IMR-90 (cell line): Measurements from ENCODE around the gene SNX30. TPM values are rescaled to one million over a fixed set of nuclear protein-coding genes. Genes with fewer than 3 reads are reported as not detected.

Source experiments
- ATAC-seq: fragments of 200-7000 bp; cut with Tn5 transposase; 2 replicates; pipeline ENCODE4 v1.9.1; 2020; ENCODE audit warnings: low read depth, mild to moderate bottlenecking, moderate library complexity
- BruUV-seq: library from RNA; stranded (reverse); fragments of 400-500 nt; replicated peaks from 2 replicates; lab custom pipeline; 2021; lab: Mats Ljungman, UMichigan
- CTCF ChIA-PET: fragments of 300-600 bp; formaldehyde crosslinking; extraction: SDS; loops from one replicate; lab custom pipeline; 2021; ENCODE audit warnings: antibody characterized with exemption; lab: Yijun Ruan, JAX
- POLR2A ChIA-PET: fragments of 300-600 bp; sonication (Branson Sonifier 250); formaldehyde crosslinking; loops from one replicate; lab custom pipeline; 2022; ENCODE audit warnings: antibody characterized with exemption; ENCODE audit not compliant: unreplicated experiment; lab: Charles Lee
- DNase-seq: peaks from one replicate; pipeline ENCODE4 v3.0.0; 2013
- H2AFZ ChIP-seq: replicated peaks from 2 replicates; pipeline ENCODE3; 2013; ENCODE audit warnings: low read length, mild to moderate bottlenecking; ENCODE audit not compliant: poor library complexity
- H2AK5ac ChIP-seq: 2 replicates; pipeline ENCODE4 v1.6.1; 2013; ENCODE audit warnings: low read depth, low read length, inconsistent platforms
- H2AK9ac ChIP-seq: replicated peaks from 2 replicates; pipeline ENCODE3; 2013; ENCODE audit warnings: mild to moderate bottlenecking, low read depth, low read length, moderate library complexity; ENCODE audit not compliant: poor library complexity
- H2BK120ac ChIP-seq: 2 replicates; pipeline ENCODE4 v1.6.1; 2013; ENCODE audit warnings: low read depth, low read length, inconsistent platforms
- H2BK15ac ChIP-seq: 3 replicates; pipeline ENCODE4 v1.6.1; 2013; ENCODE audit warnings: low read depth, low read length, inconsistent platforms
- H2BK20ac ChIP-seq: 2 replicates; pipeline ENCODE4 v1.6.1; 2013; ENCODE audit warnings: low read depth, mild to moderate bottlenecking, inconsistent platforms, low read length, moderate library complexity
- H2BK5ac ChIP-seq: 2 replicates; pipeline ENCODE4 v1.6.1; 2013; ENCODE audit warnings: mild to moderate bottlenecking, low read depth, low read length, inconsistent platforms; ENCODE audit not compliant: poor library complexity, severe bottlenecking
- H3K14ac ChIP-seq: replicated peaks from 2 replicates; pipeline ENCODE4 v1.6.1; 2013; ENCODE audit warnings: low read depth, low read length, inconsistent platforms
- H3K18ac ChIP-seq: 2 replicates; pipeline ENCODE4 v1.6.1; 2013; ENCODE audit warnings: low read depth, low read length, control low read depth
- H3K23ac ChIP-seq: 2 replicates; pipeline ENCODE4 v1.6.1; 2013; ENCODE audit warnings: low read depth, low read length, inconsistent platforms
- H3K27ac ChIP-seq: 2 replicates; pipeline ENCODE4 v1.5.1; 2013; ENCODE audit warnings: mild to moderate bottlenecking, control low read depth, low read length; ENCODE audit not compliant: insufficient read depth
- H3K27me3 ChIP-seq: 2 replicates; pipeline ENCODE4 v1.6.1; 2013; ENCODE audit warnings: low read length; ENCODE audit not compliant: control insufficient read depth, insufficient read depth
- H3K36me3 ChIP-seq: 2 replicates; pipeline ENCODE4 v1.6.1; 2013; ENCODE audit warnings: low read length, mixed read lengths; ENCODE audit not compliant: control insufficient read depth, insufficient read depth
- H3K4ac ChIP-seq: 2 replicates; pipeline ENCODE4 v1.6.1; 2013; ENCODE audit warnings: low read depth, low read length, inconsistent platforms
- H3K4me1 ChIP-seq: 2 replicates; pipeline ENCODE4 v1.6.1; 2013; ENCODE audit warnings: low read length, mixed read lengths; ENCODE audit not compliant: control insufficient read depth, insufficient read depth
- H3K4me2 ChIP-seq: 2 replicates; pipeline ENCODE4 v1.6.1; 2013; ENCODE audit warnings: low read depth, mild to moderate bottlenecking, control low read depth, low read length, moderate library complexity
- H3K4me3 ChIP-seq: 2 replicates; pipeline ENCODE4 v1.5.1; 2013; ENCODE audit warnings: low read depth, mild to moderate bottlenecking, control low read depth, low read length, moderate library complexity; ENCODE audit not compliant: insufficient read depth
- H3K56ac ChIP-seq: 2 replicates; pipeline ENCODE4 v1.6.1; 2013; ENCODE audit warnings: low read length, inconsistent platforms; ENCODE audit not compliant: insufficient read depth; ENCODE audit errors: extremely low read depth
- H3K79me1 ChIP-seq, 2 experiments: 2 replicates each; pipeline ENCODE4 v1.6.1; 2013; ENCODE audit warnings: low read length in 2 of 2, inconsistent platforms in 1 of 2, low read depth in 1 of 2
- H3K9ac ChIP-seq: 2 replicates; pipeline ENCODE4 v1.6.1; 2013; ENCODE audit warnings: low read depth, low read length, control low read depth
- H3K9me1 ChIP-seq: 2 replicates; pipeline ENCODE4 v1.6.1; 2013; ENCODE audit warnings: low read length, inconsistent platforms; ENCODE audit not compliant: insufficient read depth
- H3K9me3 ChIP-seq: 2 replicates; pipeline ENCODE4 v1.6.1; 2013; ENCODE audit warnings: low read length; ENCODE audit not compliant: control insufficient read depth, insufficient read depth
- H4K20me1 ChIP-seq: 2 replicates; pipeline ENCODE4 v1.6.1; 2013; ENCODE audit warnings: low read length, inconsistent platforms; ENCODE audit not compliant: insufficient read depth
- H4K5ac ChIP-seq: 2 replicates; pipeline ENCODE4 v1.6.1; 2013; ENCODE audit warnings: mild to moderate bottlenecking, low read depth, low read length, control low read depth
- H4K8ac ChIP-seq, 2 experiments: 2 replicates each; pipeline ENCODE4 v1.6.1; 2013; ENCODE audit warnings: low read depth in 2 of 2, low read length in 2 of 2, control low read depth in 1 of 2, inconsistent platforms in 1 of 2
- H4K91ac ChIP-seq: 2 replicates; pipeline ENCODE4 v1.6.1; 2013; ENCODE audit warnings: low read depth, low read length, inconsistent platforms; ENCODE audit not compliant: insufficient read depth
- BHLHE40 ChIP-seq: fragments of 150-350 bp; IDR thresholded peaks from 2 replicates; pipeline ENCODE4 v1.6.1; 2016; ENCODE audit warnings: mild to moderate bottlenecking, low read depth, low read length
- CEBPB ChIP-seq: IDR thresholded peaks from 2 replicates; pipeline ENCODE4 v1.6.1; 2012; ENCODE audit warnings: low read depth, low read length, improper control_type of control experiment
- RAD21 ChIP-seq: IDR thresholded peaks from 2 replicates; pipeline ENCODE4 v1.6.1; 2012; ENCODE audit warnings: low read length, improper control_type of control experiment
- RCOR1 ChIP-seq: IDR thresholded peaks from 2 replicates; pipeline ENCODE4 v1.6.1; 2012; ENCODE audit warnings: mild to moderate bottlenecking, low read length, improper control_type of control experiment; ENCODE audit not compliant: insufficient replicate concordance
- WGBS, 2 experiments: methylation state at CpG; one replicate each; pipeline versions ENCODE4 v1.1.5 to v1.1.7; 2013; ENCODE audit warnings: missing lambda C conversion rate in 2 of 2; ENCODE audit not compliant: insufficient read length in 1 of 2; ENCODE audit errors: extremely low coverage in 2 of 2; 5-methylcytosine and 5-hydroxymethylcytosine counted together
- dilution Hi-C: fragments of 300-500 bp; cut with HindIII; formaldehyde crosslinking; loops from one replicate; pipeline ENCODE4 v1.14.3; 2018; ENCODE audit warnings: low sequenced_read_pairs; ENCODE audit not compliant: unreplicated experiment
- in situ Hi-C: fragments of 300-500 bp; cut with MboI; formaldehyde crosslinking; loops from 3 replicates; pipeline ENCODE4 v1.14.3; 2019; ENCODE audit warnings: low sequenced_read_pairs, inconsistent platforms, mixed read lengths
- intact Hi-C: fragments of 100-400 bp; cut with micrococcal nuclease; formaldehyde crosslinking; loops from 2 replicates; pipeline ENCODE4 v1.10.0; 2022
- polyA plus RNA-seq, 3 experiments: library from polyadenylated mRNA; depleted of rRNA; stranded (reverse); fragments of >200 nt; gene quantifications; 2 replicates each; pipeline ENCODE4 v1.2.3, GENCODE V29; 2012; ENCODE audit warnings: low replicate concordance in 1 of 3
- total RNA-seq: library from RNA; depleted of rRNA; stranded (reverse); fragments of >200 nt; gene quantifications from 2 replicates; pipeline ENCODE4 v1.2.3, GENCODE V29; 2012

SNX30 gene
- total and polyA plus RNA-seq, 2 of the 4 experiments (the other 2 are of a cell fraction): 8.0 to 18.8 TPM

DNA sequence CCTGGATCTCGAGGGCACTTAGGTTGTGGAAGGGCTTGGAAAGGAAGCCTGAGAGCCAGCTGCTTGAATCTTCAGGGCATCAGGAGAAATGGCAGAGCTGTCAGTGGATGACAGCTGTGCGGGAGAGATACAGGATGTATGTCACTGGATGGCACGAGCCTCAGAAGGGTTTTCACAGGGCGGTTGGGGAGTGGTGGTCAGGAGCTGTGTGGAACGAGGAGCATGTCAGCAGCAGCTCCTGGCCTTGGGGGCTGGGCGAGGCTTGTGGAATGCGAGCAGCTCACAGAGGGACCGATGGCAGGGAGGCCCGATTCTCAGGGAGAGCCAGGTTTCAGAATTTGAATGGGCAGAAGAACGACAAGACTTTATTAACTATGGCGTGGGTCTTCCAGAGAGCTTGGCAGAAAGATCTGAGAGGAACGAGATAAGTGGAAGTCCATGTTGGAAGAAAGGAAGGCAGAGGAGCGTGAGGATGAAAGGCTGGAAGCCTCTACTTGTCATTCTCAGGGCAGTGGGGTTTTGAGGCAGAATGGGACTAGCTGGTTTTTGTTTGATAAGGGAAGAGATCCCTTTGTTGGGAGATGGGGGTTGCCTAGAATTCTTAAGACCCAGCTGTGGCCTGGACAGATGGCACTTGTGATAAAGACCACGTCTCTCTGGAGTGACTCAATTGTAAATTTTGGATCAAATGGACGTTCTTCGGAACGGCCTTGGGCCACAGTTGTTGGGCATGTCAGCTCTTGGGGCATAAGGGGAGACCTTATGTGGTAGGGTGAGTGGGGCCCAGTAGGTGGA lies 60.3 kb downstream of the SNX30 start:
- Histone ChIP-seq H2AK9ac (no peak overlapping the region), H2AK5ac (no peak overlapping the region), H4K8ac (no peak overlapping the region), H3K27me3 (no peaks in the 10 kb centered on the region), H3K79me1 (peaks cover 14 to 21% of the 10 kb centered on the region in 2 experiments), H3K56ac (no peak overlapping the region), H3K4me2 (no peak overlapping the region), H2BK20ac (no peak overlapping the region), H4K20me1 (peaks cover 13% of the 10 kb centered on the region), H4K5ac (no peak overlapping the region), H3K4me1 (0 out of 2 replicates have a peak, but pooled peaks cover 2% of the 10 kb centered on the region), H2BK5ac (no peak overlapping the region), H3K9ac (no peak overlapping the region), H3K27ac (no peak overlapping the region), H3K18ac (no peak overlapping the region), H3K23ac (peak overlapping the region; percentile 48), H2BK120ac (no peak overlapping the region), H3K9me1 (peaks cover 15% of the 10 kb centered on the region), H3K4ac (no peak overlapping the region), H3K9me3 (no peaks in the 10 kb centered on the region), H3K14ac (no peak overlapping the region), H2AFZ (peak overlapping the region; percentile 16), H2BK15ac (no peak overlapping the region), H3K4me3 (no peak overlapping the region), H3K36me3 (0 out of 2 replicates have a peak, but pooled peaks cover 1% of the 10 kb centered on the region), H4K91ac (no peak overlapping the region)
- in situ Hi-C loops (loop anchor here (25.0 kb wide), 1 partner anchor 349 kb away; no protein-coding TSS in a partner anchor), intact Hi-C loops (no loop called here), dilution Hi-C loops (no loop called here)
- DNase-seq (no peak), ATAC-seq (no peak)
- no peak for TF ChIP-seq CEBPB
- TF ChIP-seq BHLHE40: no peak
- no peak for TF ChIP-seq RCOR1
- no peak for TF ChIP-seq RAD21
- ChIA-PET CTCF (interaction anchor here (0.6 kb wide), 1 partner anchor 122 kb away, joined by 3 read pairs; no protein-coding TSS in a partner anchor), POLR2A (no interaction called here)
- 71% methylated on average over 3 of the region's 17 CpGs; no CpG with 5 or more reads in 1 of the 2 experiments for WGBS, 2 experiments
- BruUV-seq: no TSS peak
